Mesodermal cell (in vitro differentiated cells): Measurements from ENCODE around the gene AIG1.
"Not testable (repeated sequence)": the region's sequence is repeated elsewhere in the genome, so short reads cannot be mapped to it uniquely, and the experiment has no call there.

ENCODE experiments used
- H3K27ac ChIP-seq: 2 replicates; pipeline ENCODE4 v1.7.0; 2013; ENCODE audit warnings: mild to moderate bottlenecking, low read depth, low read length, moderate library complexity; ENCODE audit not compliant: severe bottlenecking
- H3K36me3 ChIP-seq: 2 replicates; pipeline ENCODE4 v1.7.1; 2013; ENCODE audit warnings: mild to moderate bottlenecking, low read length, moderate library complexity; ENCODE audit not compliant: control insufficient read depth, insufficient read depth
- H3K4me1 ChIP-seq: one replicate; pipeline ENCODE4 v1.7.1; 2013; ENCODE audit warnings: mild to moderate bottlenecking, low read length; ENCODE audit not compliant: insufficient read depth, control insufficient read depth, poor library complexity, severe bottlenecking
- H3K4me3 ChIP-seq: 2 replicates; pipeline ENCODE4 v1.7.0; 2013; ENCODE audit warnings: low read length, control low read depth, mild to moderate bottlenecking; ENCODE audit not compliant: insufficient read depth, poor library complexity, severe bottlenecking; ENCODE audit errors: extremely low read depth
- H3K9me3 ChIP-seq: 2 replicates; pipeline ENCODE4 v1.7.1; 2013; ENCODE audit warnings: mild to moderate bottlenecking, low read length, moderate library complexity; ENCODE audit not compliant: control insufficient read depth
- WGBS, 2 experiments: methylation state at CpG; one replicate each; pipeline ENCODE4 v1.1.5; 2013; ENCODE audit warnings: missing lambda C conversion rate in 2 of 2; ENCODE audit not compliant: insufficient coverage in 2 of 2; 5-methylcytosine and 5-hydroxymethylcytosine counted together

AIG1 gene

GRCh38 chr6:143294265-143294860, 233.7 kb downstream of the AIG1 start:
- H3K4me3 ChIP-seq, result no peak overlapping the region
- no peak overlapping the region for H3K27ac ChIP-seq
- no CpG with 5 or more reads among the region's 1 CpG for WGBS, 2 experiments
- H3K9me3 ChIP-seq, result no peaks in the 10 kb centered on the region
- no peaks in the 10 kb centered on the region for H3K36me3 ChIP-seq
- H3K4me1 ChIP-seq, result no peaks in the 10 kb centered on the region

GRCh38 chr6:143295932-143296331, 235.2 kb downstream of the AIG1 start:
- WGBS, 2 experiments, result 78 to 100% methylated on average over 2 of the region's 3 CpGs
- H3K4me1 ChIP-seq, result no peaks in the 10 kb centered on the region
- no peaks in the 10 kb centered on the region for H3K9me3 ChIP-seq
- no peak overlapping the region for H3K27ac ChIP-seq
- H3K36me3 ChIP-seq, result no peaks in the 10 kb centered on the region
- no peak overlapping the region for H3K4me3 ChIP-seq

GRCh38 chr6:143298071-143298470, 237.4 kb downstream of the AIG1 start:
- no peaks in the 10 kb centered on the region for H3K36me3 ChIP-seq
- H3K27ac ChIP-seq, result no peak overlapping the region
- H3K4me3 ChIP-seq, result no peak overlapping the region
- H3K4me1 ChIP-seq, result no peaks in the 10 kb centered on the region
- 100% methylated on average over 1 of the region's 1 CpG; no CpG with 5 or more reads in 1 of the 2 experiments for WGBS, 2 experiments
- H3K9me3 ChIP-seq, result no peaks in the 10 kb centered on the region

GRCh38 chr6:143299253-143300166, 238.8 kb downstream of the AIG1 start:
- 78 to 93% methylated on average over 4 to 5 of the region's 6 CpGs for WGBS, 2 experiments
- no peaks in the 10 kb centered on the region for H3K36me3 ChIP-seq
- no peaks in the 10 kb centered on the region for H3K9me3 ChIP-seq
- no peaks in the 10 kb centered on the region for H3K4me1 ChIP-seq
- H3K27ac ChIP-seq, result no peak overlapping the region
- no peak overlapping the region for H3K4me3 ChIP-seq

- Histone ChIP-seq H3K4me3 (no peak overlapping the region), H3K36me3 (no peaks in the 10 kb centered on the region), H3K27ac (no peak overlapping the region), H3K9me3 (no peaks in the 10 kb centered on the region), H3K4me1 (no peaks in the 10 kb centered on the region)
- 62 to 90% methylated on average over 2 to 4 of the region's 4 CpGs for WGBS, 2 experiments
Measured at GRCh38 chr6:143301188-143301587, 240.5 kb downstream of the AIG1 start.

- H3K27ac ChIP-seq, H3K36me3 ChIP-seq: not testable (repeated sequence)
- 84 to 90% methylated on average over 2 to 6 of the region's 10 CpGs for WGBS, 2 experiments
Measured at GRCh38 chr6:143307760-143308159, 247.1 kb downstream of the AIG1 start.

GRCh38 chr6:143313163-143313562, 252.5 kb downstream of the AIG1 start:
- Histone ChIP-seq H3K36me3 (no peaks in the 10 kb centered on the region), H3K27ac (no peak overlapping the region), H3K4me1 (no peaks in the 10 kb centered on the region), H3K9me3 (no peaks in the 10 kb centered on the region), H3K4me3 (no peak overlapping the region)
- WGBS, 2 experiments, result 92 to 93% methylated on average over 3 of the region's 4 CpGs

More at GRCh38 chr6:143307760-143308159, 247.1 kb downstream of the AIG1 start:
- not testable (repeated sequence) for H3K4me1 ChIP-seq, H3K9me3 ChIP-seq, H3K4me3 ChIP-seq

- H3K36me3 ChIP-seq, result no peaks in the 10 kb centered on the region
- no peak overlapping the region for H3K4me3 ChIP-seq
- H3K9me3 ChIP-seq, result no peaks in the 10 kb centered on the region
- H3K4me1 ChIP-seq, result peaks cover 6% of the 10 kb centered on the region
- 83 to 85% methylated on average over 3 of the region's 5 CpGs for WGBS, 2 experiments
- no peak overlapping the region for H3K27ac ChIP-seq
Measured at GRCh38 chr6:143321491-143322086, 260.9 kb downstream of the AIG1 start.

- no peaks in the 10 kb centered on the region for H3K9me3 ChIP-seq
- H3K4me3 ChIP-seq, result no peak overlapping the region
- H3K27ac ChIP-seq, result no peak overlapping the region
- H3K4me1 ChIP-seq, result peaks cover 6% of the 10 kb centered on the region
- no peaks in the 10 kb centered on the region for H3K36me3 ChIP-seq
- 93 to 100% methylated on average over 2 to 3 of the region's 4 CpGs for WGBS, 2 experiments
Measured at GRCh38 chr6:143322386-143322785, 261.7 kb downstream of the AIG1 start.

GRCh38 chr6:143323729-143324470, 263.2 kb downstream of the AIG1 start:
- no peaks in the 10 kb centered on the region for H3K36me3 ChIP-seq
- no CpG with 5 or more reads among the region's 3 CpGs for WGBS, 2 experiments
- no peak overlapping the region for H3K4me3 ChIP-seq
- peaks cover 6% of the 10 kb centered on the region for H3K4me1 ChIP-seq
- no peaks in the 10 kb centered on the region for H3K9me3 ChIP-seq
- H3K27ac ChIP-seq, result no peak overlapping the region
